Lower leg skin (tissue), 4 donors: ENCODE results near the gene G3BP1. TPM values are rescaled to one million over a fixed set of nuclear protein-coding genes. Genes with fewer than 3 reads are reported as not detected.

ENCODE experiments used
- DNase-seq, 2 donors: peaks; one replicate each; pipeline ENCODE4 v3.0.0-alpha.2; 2019; ENCODE audit warnings: low spot score in 2 of 2
- H3K4me3 ChIP-seq: fragments of 200-600 bp; sonication (generic); 2 replicates; pipeline ENCODE4 v1.5.1; 2017; ENCODE audit warnings: mild to moderate bottlenecking, low read depth; ENCODE audit not compliant: poor library complexity, severe bottlenecking
- CTCF ChIP-seq, 3 donors: fragments of 450-650 bp; IDR thresholded peaks; one replicate each; pipeline ENCODE4 v1.5.1; 2016; ENCODE audit warnings: antibody characterized with exemption in 3 of 3, mild to moderate bottlenecking in 3 of 3, moderate library complexity in 2 of 3
- POLR2A ChIP-seq, 2 donors: fragments of 450-650 bp; IDR thresholded peaks; one replicate each; pipeline ENCODE4 v1.6.1; 2016 to 2017; ENCODE audit warnings: antibody characterized with exemption in 2 of 2, mild to moderate bottlenecking in 1 of 2, moderate library complexity in 1 of 2
- WGBS, 2 donors: methylation state at CpG; one replicate each; pipeline ENCODE4 v1.1.5; 2018; 5-methylcytosine and 5-hydroxymethylcytosine counted together
- intact Hi-C: fragments of 100-400 bp; cut with DNase I; formaldehyde crosslinking; loops from one replicate; pipeline ENCODE4 v1.15.0; 2023; ENCODE audit warnings: low total_unique reads
- total RNA-seq, 4 donors: library from RNA; depleted of rRNA; stranded (reverse); fragments of >200 nt; gene quantifications; one replicate each; pipeline ENCODE4 v1.1.0, GENCODE V29; 2016

Gene G3BP1
- total RNA-seq, 4 donors from 2014 or later = 85.9 to 192 (median 102) TPM

DNA sequence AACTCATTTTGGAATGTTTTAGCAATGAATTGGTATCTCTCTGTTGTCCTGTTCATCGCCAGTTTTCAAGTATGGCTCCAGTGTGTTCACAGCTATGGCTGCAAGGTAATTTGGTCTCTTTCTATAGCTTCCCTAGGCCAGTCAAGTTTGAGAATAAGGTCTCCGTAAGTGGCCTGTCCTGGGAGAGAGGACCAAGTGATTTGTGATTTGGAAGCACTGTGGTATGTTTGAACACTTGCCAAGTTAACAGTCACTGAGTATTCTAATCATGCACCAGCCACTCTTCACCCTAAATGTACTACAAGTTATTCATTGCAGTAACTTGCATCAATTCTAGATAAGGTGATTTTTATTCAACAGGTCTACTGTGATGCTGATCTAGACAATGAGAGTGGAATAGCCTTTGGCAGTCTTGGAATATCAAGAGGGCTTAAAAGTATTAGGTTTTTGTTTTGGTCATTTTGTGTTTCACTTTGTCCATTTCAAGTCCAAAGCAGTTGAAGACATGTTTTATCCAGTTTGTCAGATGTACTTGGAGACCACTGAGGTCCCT lies 41.1 kb downstream of the G3BP1 start:
- WGBS, 2 donors = 66 to 87% methylated on average over 2 of the region's 2 CpGs
- no peak overlapping the region for H3K4me3 ChIP-seq
- intact Hi-C loops = loop anchor here (5.0 kb wide), 1 partner anchor 1954 kb away; no protein-coding TSS in a partner anchor
- no peak for TF ChIP-seq CTCF (IDR thresholded peaks at IDR 0.05)
- no peak for TF ChIP-seq POLR2A (IDR thresholded peaks at IDR 0.05)
- no peak for DNase-seq

GRCh38 chr5:151815051-151815450 lies 43.3 kb downstream of the G3BP1 start:
- no peak overlapping the region for H3K4me3 ChIP-seq
- no peak for DNase-seq
- intact Hi-C loops = no loop called here
- TF ChIP-seq POLR2A (IDR thresholded peaks at IDR 0.05) = no peak
- TF ChIP-seq CTCF (IDR thresholded peaks at IDR 0.05) = no peak
- WGBS, 2 donors = 78 to 83% methylated on average over 1 of the region's 1 CpG

DNA sequence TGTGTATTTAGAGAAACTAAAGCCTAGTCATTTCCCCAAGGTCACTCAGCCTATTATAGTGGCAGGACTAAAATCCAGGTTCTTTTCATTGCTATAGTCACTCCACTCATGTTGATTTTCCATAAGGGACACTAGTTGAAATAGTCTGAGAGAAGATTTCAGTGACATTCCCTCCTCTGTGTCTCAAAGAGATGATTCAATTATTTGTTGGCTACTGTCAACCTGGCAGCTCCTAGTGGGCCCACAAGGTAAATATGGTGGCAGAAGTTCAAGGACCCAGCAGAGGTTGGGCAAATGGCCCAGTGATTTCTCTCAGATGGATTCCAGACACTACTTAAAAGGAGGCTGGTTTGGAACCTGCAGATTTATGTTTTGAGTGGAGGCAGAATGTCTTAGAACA lies 48.1 kb downstream of the G3BP1 start:
- no peak for DNase-seq
- no peak overlapping the region for H3K4me3 ChIP-seq
- TF ChIP-seq POLR2A (IDR thresholded peaks at IDR 0.05) (no peak), CTCF (IDR thresholded peaks at IDR 0.05) (no peak)
- intact Hi-C loops = loop anchor here (2.0 kb wide), 1 partner anchor 323 kb away; no protein-coding TSS in a partner anchor

- DNase-seq = no peak
- TF ChIP-seq POLR2A (IDR thresholded peaks at IDR 0.05) (no peak), CTCF (IDR thresholded peaks at IDR 0.05) (no peak)
- intact Hi-C loops = no loop called here
- WGBS, 2 donors = 77 to 80% methylated on average over 3 of the region's 3 CpGs
- no peak overlapping the region for H3K4me3 ChIP-seq
These were observed 48.5 kb downstream of the G3BP1 start for GRCh38 chr5:151820271-151820670.

DNA sequence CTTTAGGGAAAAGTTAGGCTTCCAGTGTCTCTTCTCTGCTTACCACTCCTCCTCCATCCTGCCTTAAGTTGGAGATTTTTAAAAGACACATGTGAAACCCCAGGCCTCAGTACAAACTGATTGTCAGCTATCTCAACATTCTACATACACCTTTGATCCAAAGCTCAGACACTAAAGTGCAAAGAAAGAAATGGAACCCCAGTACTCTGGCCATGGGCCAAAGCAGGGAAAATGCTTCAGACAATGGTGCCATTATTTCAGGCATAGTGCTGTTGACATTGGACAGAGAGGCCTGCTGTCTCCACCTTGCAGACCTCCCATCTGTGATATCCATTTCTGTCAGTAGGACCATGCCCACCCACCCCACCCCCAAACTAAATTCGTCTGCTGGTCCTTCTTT lies 49.1 kb downstream of the G3BP1 start:
- WGBS, 2 donors = 71 to 83% methylated on average over 1 of the region's 1 CpG
- H3K4me3 ChIP-seq = no peak overlapping the region
- no peak for TF ChIP-seq CTCF (IDR thresholded peaks at IDR 0.05)
- TF ChIP-seq POLR2A (IDR thresholded peaks at IDR 0.05) = no peak
- no peak for DNase-seq
- intact Hi-C loops = no loop called here

GRCh38 chr5:151822141-151822540 lies 50.4 kb downstream of the G3BP1 start:
- H3K4me3 ChIP-seq = no peak overlapping the region
- intact Hi-C loops = no loop called here
- 98% methylated on average over 4 of the region's 4 CpGs for WGBS, 2 donors
- no peak for TF ChIP-seq POLR2A (IDR thresholded peaks at IDR 0.05)
- no peak for DNase-seq
